Activated CD8-positive, alpha-beta memory T cell treated with anti-CD3 and anti-CD28 coated beads, Interleukin-2, amount 50 U/mL, for 24 hours (primary cell): Measurements from ENCODE around the gene CEP43.

Experiments used
- DNase-seq: peaks from one replicate; pipeline ENCODE4 v3.0.0-alpha.2; 2020; ENCODE audit errors: extremely low read depth

CEP43 gene, protein sequence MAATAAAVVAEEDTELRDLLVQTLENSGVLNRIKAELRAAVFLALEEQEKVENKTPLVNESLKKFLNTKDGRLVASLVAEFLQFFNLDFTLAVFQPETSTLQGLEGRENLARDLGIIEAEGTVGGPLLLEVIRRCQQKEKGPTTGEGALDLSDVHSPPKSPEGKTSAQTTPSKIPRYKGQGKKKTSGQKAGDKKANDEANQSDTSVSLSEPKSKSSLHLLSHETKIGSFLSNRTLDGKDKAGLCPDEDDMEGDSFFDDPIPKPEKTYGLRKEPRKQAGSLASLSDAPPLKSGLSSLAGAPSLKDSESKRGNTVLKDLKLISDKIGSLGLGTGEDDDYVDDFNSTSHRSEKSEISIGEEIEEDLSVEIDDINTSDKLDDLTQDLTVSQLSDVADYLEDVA

DNA sequence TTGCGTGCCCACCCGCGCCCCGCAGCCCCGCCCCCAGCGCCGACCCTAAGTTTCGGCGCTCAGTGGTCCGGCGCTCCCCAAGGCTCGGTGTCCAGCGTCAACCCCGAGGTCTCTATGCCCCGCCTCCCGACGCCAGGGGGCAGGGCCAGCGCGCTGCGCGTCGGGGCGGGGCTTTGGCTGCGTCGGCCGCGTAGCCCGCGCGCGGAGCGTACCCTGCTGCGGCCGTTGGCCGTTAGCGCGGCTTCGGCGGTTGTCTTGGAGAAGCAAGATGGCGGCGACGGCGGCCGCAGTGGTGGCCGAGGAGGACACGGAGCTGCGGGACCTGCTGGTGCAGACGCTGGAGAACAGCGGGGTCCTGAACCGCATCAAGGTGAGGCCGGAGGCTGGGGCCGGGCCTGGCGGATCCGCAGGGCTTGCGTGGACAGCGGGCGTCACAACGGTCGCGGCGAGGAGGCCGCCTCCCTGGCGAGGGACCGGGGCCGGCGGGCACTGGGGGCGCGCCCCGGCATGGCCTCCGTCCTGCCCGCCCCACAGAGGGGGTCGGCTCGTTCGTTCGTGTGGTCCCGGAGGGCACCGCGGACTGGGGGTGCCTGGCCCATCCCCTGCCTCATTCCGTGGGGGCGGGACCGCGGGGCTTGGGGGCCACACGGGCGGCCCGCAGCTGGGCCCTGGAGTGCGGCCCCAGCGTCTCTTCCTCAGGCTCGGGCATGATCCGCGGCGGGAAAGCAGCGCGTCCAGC, at the start of gene CEP43:
Gene CEP43, plus strand, starts transcription at position 253 of the 739 bp plus-strand sequence. Its CDS starts 16 bp downstream, at position 269.
- DNase-seq = peak; percentile 66

DNA sequence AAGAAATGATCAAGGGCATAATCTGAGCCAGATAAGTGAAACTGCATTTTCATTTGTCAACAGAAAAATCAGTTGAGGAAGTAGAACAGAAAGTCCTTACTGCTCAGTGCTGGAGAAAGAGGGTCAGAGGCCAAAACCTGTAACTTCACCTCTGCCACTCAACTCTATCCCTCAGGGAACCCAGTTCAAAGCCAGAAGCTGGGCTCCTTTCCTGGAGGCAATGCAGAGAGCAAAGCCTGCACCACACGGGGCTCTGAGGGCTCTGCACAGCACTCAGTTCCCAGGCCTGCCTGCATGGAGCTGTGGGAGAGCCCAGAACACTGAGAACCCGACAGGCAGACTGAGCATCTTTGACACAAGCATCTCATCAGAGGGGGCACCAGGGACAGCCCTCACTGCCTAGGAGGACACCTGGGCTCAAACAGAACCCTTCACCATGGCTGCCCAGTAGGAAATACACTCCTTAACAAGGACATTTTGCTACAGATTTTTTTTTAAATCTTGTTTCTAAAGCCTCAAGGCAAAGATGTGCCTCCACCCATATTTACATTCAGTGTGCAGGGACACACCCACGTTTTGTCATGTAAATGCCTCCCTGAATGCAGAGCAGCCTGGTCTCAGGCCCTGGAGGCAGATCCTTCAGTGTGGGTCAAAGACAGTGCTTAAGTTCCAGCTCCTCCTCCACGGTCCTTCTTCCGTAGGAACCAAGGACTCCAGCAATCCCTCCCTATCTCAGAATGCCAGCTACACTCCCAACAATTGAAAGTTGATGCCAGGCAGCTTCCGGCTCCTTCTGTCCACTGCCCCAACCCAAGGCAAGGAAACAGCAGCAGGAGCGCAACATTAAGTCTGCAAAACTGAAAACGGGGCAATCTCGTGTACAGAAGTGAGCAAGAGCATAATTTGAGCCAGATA, 49.4 kb upstream of the CEP43 start:
- DNase-seq = no peak

DNA sequence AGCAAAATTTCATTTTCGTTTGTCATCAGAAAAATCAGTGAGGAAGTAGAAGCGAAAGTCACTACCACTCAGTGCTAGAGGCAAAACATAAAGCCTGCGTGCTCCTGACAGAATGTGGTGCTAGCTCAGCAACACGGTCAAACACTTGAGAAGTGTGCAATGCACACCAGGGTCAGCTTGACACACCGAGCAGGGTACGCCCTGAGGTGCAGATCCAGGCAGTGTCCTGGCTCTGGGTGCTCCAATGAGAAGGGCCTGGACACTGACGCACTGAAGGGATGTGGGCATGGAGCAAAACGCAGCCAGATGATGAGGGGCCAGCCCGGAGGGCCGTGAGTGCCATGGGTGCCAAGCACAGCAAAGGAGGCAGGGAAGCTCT, 48.8 kb upstream of the CEP43 start:
- DNase-seq = no peak

DNA sequence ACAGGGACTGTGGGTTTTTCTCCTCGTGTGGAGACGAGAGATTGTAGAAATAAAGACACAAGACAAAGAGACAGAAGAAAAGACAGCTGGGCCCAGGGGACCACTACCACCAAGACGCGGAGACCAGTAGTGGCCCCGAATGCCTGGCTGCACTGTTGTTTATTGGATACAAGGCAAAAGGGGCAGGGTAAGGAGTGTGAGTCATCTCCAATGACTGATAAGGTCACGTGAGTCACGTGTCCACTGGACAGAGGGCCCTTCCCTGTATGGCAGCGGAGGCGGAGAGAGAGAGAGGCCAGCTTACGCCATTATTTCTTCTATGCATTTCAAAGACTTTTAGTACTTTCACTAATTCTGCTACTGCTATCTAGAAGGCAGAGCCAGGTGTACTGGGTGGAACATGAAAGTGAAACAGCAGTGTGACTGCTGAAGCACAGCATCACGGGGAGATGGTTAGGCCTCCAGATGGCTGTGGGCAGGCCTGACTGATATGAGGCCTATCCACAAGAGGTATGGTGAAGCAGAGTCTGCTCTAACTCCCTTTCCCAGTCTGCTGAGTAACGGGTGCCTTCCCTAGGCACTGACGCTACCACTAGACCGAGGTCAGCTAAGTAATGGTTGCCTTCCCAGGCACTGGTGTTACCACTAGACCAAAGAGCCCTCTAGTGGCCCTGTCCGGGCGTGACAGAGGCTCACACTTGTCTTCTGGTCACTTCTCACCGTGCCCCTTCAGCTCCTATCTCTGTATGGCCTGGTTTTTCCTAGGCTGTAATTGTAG, 48.1 kb upstream of the CEP43 start:
- peak; percentile 61 for DNase-seq

DNA sequence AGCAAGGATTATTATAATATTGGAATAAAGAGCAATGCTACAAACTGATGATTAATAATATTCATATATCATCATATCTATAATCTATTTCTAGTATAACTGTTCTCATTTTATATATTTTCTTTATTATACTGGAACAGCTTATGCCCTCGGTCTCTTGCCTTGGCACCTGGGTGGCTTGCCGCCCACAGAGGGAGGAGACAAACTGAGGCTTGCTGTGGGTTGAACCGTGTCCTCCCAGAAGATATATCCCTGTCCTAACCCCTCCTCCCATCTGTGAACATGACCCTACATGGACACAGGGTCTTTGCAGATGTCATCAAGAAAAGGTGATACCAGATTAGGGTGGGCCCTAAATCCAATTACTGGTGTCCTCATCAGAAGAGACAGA, 47.5 kb upstream of the CEP43 start:
- DNase-seq = no peak

DNA sequence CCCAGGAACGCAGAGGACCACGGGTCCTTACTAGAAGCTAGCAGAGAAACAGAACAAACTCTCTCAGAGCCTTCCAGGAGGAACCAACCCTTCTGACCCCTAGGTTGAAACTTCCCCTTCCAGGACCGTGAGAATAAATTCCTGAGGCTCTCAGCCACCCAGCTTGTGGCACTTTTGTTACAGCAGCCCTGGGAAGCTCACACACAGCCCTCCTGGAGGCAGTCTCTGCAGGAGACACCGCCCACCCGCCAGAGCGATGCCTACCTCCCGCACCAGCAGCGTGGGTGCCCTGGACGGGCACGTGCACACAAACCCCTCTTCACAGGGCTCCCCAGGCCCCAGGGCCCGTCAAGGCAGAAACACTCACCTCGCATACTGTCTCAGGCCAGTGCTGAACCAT, 47.1 kb upstream of the CEP43 start:
- DNase-seq = no peak

DNA sequence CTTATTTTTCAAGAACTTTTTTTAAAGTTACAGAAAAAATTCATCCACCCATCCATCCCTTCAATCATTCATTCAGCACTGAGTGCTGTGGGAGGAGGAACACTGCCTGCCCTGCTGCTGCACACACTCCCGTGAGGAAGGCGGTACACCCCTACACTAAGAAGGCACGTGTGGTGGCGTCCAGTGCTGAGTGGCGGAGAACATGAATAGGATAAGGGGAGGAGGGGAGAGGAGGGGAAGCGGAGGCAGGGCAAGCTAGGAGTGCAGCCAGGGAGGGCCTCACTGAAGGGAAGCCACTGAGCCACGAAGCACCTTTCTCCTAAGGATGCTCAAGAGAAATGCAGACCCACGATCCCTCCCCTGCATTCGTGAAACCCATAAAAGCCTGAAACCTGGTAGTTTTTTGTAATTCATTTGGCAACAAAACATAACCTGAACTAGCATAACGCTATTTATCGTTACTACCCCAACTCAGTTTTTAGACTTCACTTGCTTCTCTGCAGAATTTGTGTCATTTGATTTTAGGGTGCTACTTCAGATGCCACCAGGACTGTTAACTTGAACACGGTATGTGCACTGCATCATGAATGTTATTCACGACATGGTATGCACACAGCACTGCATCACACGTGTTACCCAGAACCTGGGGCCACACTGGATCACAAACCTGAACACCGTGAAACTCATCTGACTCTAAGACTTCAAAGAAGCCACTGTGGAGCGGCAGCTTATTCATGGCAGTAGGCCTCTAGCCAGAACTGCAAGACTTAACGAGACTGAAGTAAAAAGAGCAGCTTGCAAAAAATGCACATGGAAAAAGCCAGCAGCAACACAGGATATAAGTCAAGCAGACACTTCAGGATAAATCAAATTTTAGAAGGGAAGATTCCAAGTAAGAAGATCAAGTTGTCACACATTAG, 46.4 kb upstream of the CEP43 start:
- DNase-seq = no peak

DNA sequence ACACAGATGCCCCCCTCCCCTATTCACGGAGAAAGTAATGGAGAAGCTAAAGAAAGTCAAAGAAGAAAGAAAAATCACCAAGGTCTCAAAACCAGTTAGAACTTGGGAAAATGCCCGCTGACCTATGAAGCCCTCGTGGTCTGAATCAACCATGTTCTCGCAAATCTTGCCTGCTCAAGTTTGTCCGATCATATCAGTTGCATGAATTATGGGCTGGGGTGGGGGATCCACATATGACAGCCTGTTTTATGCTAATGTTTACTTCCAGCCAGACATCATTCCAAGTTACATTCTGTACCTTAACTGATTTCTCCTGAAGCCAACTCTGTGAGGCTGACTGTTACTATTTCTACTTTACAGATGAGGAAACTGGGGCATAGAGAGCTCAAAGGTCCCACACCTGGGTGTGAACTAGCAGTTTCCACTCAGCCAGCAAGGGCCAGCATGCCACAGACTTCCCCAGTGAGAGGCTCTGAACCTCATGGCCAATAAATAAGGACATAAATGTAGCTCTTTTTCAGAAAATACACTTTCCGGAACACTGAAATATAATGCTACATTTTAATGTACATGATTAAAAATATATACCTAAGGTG, 45.0 kb upstream of the CEP43 start:
- no peak for DNase-seq

DNA sequence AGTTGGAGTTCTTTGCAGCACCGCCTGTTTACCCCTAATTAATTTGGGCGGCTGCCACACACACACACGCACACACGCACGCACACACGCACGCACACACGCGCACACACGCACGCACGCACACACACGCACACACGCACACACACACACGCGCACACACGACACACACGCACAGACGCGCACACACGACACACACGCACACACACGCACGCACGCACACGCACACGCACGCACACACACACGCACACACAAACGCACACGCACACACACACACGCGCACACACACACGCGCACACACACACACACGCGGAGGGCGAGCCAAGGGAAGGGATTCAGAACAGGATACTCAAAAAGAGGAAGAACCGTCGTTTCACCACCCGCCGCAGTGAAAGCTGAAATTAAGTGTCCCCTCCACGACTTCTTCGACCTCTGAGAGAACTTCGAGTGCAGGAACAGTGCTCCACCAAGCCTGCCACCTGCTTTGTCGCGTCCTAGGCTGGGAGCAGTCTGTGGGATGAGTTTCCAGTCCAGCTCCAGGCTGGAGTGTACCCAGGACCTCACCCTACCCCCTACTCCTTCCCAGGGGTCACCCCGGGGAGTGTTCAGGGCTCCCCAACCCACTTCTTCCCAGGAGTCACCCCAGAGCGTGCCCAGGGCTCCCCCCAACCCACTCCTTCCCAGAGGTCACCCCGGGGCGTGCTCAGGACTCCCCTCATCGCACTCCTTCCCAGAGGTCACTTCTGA, 43.9 kb upstream of the CEP43 start:
- no peak for DNase-seq

DNA sequence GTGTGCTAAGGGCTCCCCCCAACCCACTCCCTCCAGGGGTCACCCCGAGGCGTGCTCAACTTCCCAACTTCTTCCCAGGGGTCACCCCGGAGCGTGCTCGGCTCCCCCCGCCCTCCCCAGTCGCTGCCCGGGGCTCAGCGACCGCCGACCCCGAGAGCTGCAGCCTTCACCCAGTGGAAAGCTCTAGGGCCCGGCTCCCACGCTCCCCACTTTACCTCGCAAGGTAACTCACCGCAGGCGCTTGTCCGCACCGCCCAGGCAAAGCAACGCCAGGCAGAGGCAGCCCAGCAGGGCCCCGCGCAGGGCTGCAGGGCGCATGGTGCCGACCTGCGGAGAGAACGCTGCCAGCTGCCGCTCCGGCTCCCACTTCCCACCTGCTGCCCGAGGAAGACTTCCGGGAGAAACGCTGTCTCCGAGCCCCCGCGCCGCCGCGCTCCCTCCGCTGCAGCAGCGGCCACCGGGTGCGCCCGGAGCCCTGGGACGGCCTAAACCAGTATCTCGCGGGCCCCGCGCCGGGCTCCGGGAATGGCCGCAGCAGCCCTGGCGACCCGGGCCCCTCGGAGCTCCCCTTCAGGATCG, 43.2 kb upstream of the CEP43 start:
- no peak for DNase-seq

DNA sequence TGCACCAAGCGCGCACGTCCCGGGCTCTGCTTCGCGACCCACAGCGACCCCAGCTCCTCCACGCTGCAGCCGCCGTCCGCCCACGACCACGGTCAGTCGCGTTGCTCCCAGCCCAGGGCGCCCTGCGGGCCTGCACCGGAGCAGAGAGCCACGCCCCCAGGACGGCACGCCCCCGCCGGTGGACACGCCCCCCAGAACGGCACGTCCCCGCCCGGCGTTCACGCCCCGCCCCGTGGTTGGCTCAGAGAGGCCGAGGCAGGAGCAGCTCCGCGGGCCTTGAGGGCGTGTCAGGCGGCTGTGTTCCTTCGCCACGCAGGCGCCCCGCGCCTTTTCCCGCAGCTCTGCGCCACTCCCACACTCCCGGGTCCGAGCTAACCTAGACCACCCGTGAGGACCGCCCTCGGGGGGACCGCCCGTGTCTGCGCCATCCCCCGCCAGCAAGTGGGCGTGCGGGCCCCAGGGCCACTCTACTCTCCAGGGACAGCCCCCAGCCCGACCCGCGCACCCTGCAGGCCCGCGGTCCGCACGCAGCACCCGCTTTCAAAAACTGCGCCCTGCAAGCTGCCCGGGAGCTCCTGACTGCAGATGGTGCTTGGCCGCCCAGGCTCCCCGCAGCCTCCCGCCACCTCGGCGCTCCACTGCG, 42.6 kb upstream of the CEP43 start, which contains the start of gene RNASET2:
Gene RNASET2, minus strand, starts transcription at position 107 of the 643 bp plus-strand sequence. CDS start 368 bp downstream, outside the sequence.
- peak; percentile 92 for DNase-seq

DNA sequence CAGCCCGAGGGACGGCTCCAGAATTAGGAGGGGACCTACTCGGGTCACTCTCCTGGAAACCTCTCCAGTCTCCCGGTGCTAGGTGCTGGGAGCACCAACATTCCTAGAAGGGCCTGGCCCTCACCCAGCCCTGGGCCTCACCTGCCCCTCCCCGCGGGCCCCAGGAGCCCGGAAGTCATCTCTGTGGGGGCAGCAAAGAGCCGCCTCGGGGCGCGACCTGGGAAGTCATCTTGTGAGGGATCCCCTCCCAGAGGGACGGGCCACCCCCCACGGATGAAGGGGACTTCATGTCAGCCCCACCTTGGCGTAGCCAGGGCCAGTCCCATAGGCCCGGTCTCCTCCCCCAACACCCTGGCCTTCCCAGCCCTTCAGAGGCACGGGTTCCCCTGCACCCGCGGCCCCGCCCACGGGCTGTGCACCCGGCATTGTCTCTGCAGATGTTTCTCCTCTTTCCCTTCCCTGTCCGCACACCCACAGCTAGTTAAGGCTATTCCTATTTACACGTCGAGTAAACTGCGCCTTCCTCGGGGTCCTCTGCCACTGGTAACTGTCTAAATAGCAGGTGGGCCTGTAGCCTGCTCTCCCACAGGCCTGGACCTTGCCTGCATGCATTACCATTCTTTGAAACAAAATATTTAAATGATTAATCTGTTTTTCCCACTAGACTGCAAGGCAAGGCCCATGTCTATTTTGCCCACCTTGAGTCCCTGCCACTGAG, 42.0 kb upstream of the CEP43 start:
- no peak for DNase-seq

DNA sequence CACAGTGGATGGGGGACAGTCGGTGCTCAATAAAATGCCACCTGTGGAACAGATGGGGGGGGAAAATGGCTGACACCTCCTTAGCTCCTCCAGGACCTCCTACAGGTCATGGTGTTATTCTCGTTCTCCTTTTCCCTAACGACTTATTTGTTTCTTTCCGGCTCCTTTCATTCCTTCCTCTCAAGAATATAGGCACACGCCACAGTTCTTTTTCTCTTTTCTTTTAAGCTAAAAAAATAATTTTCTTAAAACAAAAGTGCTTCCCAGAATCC, 41.5 kb upstream of the CEP43 start:
- no peak for DNase-seq

DNA sequence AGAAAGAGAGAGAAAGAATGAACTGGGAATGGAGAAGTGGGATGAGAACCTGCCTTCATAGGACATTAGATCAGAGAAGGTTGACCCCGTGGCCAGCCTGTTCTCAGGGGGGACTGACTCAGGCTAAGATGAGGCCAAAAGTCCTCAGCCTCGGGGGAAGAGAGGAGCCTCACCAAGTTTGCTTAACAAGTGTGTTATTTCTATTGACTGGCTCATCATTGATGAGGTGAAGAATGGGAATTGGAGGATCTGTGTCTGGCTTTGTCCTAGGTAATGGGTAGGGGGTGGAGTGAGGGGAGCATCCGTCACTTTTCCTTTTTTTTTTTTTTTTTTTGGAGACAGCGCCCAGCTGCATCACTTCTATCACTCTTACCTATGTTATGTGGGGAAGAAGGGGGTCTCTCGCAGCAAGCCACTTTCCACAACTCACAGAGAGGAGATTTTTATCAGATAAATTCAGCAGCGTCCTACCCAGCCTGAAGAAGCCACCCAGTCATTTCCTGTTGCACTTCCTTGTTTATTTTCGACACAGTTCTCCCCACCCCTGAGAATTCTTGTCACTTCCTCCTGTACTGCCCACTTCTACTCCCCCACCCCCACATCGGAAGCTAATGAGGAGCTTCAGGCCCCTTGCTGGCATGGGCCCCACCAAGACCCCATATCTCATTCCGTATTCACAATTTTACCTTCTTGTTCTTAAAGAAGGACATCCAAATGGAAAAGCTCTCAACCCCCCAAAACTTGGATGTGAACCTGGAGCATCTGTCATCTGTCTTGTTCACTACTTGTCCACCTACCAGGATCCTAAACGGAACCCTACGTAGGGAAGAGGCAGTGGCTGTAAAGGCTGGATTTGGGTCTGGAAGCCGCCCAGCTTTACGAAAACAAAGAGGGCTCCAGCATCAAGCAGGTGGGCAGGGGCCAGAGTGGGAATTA, 40.0 kb upstream of the CEP43 start:
- DNase-seq = no peak

DNA sequence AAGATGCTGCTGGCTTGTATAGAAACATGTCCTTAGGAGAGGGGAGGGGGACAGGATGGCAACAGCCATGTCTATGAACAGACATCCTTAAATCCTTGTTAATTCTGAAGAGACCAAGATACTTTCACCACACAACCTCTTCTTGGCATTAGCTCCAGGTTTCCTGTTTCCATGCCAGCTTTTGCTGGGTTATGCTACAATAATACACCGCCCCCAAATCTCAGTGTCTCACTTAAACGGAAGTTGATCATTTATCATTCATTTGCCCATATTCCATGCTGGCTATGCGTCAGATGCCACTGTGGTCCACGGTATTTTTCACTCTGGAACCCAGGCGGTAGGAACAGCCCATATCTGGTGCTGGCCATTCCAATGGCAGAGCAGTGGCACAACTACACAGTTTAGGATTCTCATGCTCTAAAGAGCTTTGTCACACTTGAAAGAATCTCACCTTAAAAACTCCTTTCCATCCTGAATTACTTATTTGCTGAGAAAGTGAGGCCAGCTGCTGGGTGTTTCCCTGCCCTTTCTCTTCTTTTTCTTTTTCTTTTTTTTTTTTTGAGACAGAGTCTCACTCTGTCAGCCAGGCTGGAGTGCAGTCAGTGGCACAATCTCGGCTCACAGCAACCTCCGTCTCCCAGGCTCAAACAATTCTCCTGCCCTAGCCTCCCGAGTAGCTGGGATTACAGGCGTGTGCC, 39.1 kb upstream of the CEP43 start:
- DNase-seq = no peak

DNA sequence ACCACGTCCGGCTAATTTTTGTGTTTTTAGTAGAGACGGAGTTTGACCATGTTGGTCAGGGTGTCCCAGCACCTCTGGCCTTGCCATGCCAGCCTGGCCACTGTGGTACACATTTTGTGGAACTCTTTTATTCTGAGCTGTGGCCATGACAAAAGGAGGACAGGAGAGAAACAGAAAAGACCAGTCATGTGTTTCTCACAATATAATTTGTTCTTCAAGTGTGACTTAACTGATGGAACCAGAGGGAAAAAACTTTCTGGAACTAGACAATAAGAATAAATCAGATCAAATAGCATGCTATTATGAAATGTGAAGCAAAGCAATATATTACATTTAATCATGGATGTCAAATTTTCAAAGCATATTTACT, 38.6 kb upstream of the CEP43 start:
- no peak for DNase-seq
